Skin epidermis (tissue), 12 donors: ENCODE data around the gene OR5K1.

ENCODE experiments used
- H3K27ac ChIP-seq, 21 experiments: fragments of 200-600 bp; sonication (generic) in 11 of 21; one replicate each; pipeline ENCODE4 v1.5.0; 2020; ENCODE audit warnings: mild to moderate bottlenecking in 3 of 21, inconsistent platforms in 2 of 21, moderate library complexity in 2 of 21
- H3K4me3 ChIP-seq, 7 experiments: fragments of 200-600 bp; sonication (generic) in 2 of 7; one replicate each; pipeline ENCODE4 v1.5.0; 2020; ENCODE audit warnings: inconsistent platforms in 2 of 7, mild to moderate bottlenecking in 2 of 7, moderate library complexity in 1 of 7

The OR5K1 gene

DNA sequence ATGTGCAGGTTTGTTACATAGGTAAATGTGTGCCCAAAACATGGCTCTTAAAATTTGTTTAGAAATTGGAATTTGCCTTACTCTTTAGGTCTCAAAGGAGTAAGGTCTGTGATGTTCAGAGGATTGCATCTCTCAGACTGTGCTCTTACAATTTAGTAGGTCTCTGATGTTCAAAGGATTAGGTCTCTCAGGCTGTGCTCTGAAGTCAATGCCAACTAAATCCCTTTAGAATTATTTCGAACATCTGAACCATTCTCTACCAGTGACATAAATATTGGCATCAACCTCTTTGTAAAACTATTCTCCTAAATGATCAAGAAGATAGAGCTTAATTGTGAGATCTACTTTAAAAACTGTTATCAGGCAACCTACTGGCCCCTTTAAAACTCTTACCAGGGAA, at the start of gene OR5K1:
OR5K1 (plus strand) TSS at position 301 of the 400 bp plus-strand sequence. CDS start 6,376 bp downstream, outside the sequence.
- Histone ChIP-seq H3K27ac (no peak within 1 kb of the TSS), H3K4me3 (no peak within 1 kb of the TSS)

GRCh38 chr3:98432575-98432974, 30.4 kb upstream of the OR5K1 start:
- Histone ChIP-seq H3K4me3 (no peak overlapping the region), H3K27ac (no peak overlapping the region)

GRCh38 chr3:98433764-98434163, 29.2 kb upstream of the OR5K1 start:
- no peak overlapping the region for H3K4me3 ChIP-seq
- H3K27ac ChIP-seq: no peak overlapping the region

GRCh38 chr3:98434412-98434811, 28.6 kb upstream of the OR5K1 start:
- Histone ChIP-seq H3K4me3 (no peak overlapping the region), H3K27ac (no peak overlapping the region)

DNA sequence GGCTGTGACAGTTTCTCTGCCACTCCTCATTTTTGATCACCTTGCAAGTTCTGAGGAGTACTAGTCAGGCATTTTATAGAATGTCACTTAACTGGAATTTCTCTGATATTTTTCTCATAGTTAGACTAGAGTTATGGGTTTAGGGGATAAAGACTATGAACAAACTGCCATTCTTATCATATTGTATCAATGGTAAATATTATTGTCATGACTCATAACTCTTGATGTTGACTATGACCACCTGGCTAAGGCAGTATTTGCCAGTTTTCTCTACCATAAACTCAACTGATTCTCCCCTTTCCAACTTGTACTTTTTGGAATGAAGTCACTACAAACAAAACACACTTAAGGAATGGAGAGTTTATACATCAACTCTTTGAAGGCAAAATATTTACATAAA, 22.7 kb upstream of the OR5K1 start:
- H3K27ac ChIP-seq: no peak overlapping the region
- no peak overlapping the region for H3K4me3 ChIP-seq

DNA sequence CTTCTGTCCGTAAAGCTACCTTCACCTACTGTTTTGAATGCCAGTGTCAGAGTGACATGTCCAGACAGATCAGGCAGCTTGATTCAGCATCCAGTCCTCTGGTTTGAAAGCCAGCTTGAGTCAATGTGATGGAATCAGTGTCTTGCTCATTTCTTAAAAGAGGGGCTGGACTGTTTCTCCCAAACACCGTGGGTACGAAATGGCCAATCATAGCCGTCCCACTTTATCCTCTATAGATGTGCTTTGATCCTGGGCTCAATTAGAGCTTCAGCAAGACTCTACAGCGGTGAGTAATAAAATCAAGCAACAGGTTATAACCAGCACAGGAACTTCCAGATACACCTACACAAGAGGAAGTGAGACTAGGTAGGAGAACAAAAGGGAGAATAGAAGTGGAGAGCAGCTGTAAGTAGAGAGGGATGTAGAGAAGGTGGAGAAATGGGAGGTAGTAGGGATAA, 17.0 kb upstream of the OR5K1 start:
- Histone ChIP-seq H3K4me3 (no peak overlapping the region), H3K27ac (peak overlapping the region in 4 of 21 experiments; percentile 4 to 58 (median 33))

DNA sequence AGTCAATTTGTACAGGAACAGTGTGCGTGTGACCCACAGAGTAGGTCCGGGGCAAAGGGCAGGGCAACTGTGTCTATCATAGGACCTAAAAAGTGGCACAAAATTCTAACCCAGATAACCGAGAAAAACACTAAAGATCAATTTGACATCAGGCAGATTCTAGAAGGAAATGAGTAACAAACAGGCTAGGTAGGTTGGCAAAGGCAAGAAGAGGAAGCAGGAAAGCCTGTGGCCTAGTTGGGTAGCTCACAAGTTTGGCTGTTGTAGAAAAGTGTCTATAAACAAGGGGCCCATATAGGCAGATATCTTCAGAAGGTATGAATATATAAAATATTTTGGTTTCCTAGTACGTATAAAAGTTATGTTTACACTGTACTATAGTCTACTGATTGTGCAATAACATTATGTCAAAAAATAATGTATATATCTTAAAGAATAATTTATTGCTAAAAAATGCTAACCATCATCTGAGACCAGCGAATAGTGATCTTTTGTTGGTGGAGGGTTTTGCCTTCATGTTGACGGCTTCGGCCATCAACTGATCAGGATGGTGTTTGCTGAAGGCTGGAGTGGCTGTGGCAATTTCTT, 13.3 kb upstream of the OR5K1 start:
- H3K4me3 ChIP-seq: no peak overlapping the region
- H3K27ac ChIP-seq: peak overlapping the region in 1 of 21 experiments; percentile 45

GRCh38 chr3:98450372-98450771, 12.6 kb upstream of the OR5K1 start:
- peak overlapping the region in 1 of 21 experiments; percentile 45 for H3K27ac ChIP-seq
- H3K4me3 ChIP-seq: no peak overlapping the region

DNA sequence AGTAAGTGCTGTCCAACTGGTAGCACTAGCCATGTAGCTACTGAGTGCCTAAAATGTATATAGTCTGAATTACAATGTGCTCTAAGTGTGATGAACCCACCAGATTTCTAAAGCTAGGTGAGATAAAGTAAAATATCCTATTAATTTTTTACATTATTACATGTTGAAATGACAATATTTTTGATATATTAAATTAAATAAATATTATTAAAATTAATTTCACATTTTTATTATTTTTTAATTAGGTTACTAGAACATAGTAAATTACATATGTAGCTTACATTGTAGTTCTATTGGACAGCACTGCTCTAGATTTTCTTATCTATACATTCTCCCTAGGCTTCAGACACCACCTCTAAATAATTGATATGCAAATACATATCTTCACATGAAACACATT, 9.2 kb upstream of the OR5K1 start:
- no peak overlapping the region for H3K4me3 ChIP-seq
- H3K27ac ChIP-seq: no peak overlapping the region

GRCh38 chr3:98454929-98455328, 8.1 kb upstream of the OR5K1 start:
- Histone ChIP-seq H3K27ac (no peak overlapping the region), H3K4me3 (no peak overlapping the region)

- Histone ChIP-seq H3K27ac (no peak overlapping the region), H3K4me3 (no peak overlapping the region)
These were observed 5.5 kb upstream of the OR5K1 start for GRCh38 chr3:98457543-98457942.

DNA sequence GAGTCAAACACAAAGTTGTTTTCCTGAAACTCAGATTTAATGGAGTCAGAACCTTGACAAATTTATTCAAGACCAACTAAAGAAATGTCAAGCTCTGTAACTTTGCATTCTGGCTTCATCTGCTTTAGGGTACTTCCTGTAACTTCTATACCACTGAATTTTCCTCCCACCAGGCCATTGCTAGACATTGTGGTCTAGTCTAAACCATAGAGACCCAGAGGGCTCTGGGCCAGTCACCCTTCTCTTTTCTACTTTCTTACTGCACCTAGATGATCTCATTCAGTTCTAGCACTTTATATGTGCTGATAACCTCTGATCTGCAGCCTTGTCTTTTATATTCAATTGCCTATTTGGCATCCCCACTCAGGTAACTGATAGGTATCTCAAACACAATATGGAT, 2.8 kb upstream of the OR5K1 start:
- Histone ChIP-seq H3K27ac (no peak overlapping the region), H3K4me3 (no peak overlapping the region)

GRCh38 chr3:98482717-98483482, 19.9 kb downstream of the OR5K1 start:
- Histone ChIP-seq H3K27ac (no peak overlapping the region), H3K4me3 (no peak overlapping the region)

- H3K27ac ChIP-seq: no peak overlapping the region
- H3K4me3 ChIP-seq: no peak overlapping the region
These were observed 20.6 kb downstream of the OR5K1 start for GRCh38 chr3:98483626-98484025.

DNA sequence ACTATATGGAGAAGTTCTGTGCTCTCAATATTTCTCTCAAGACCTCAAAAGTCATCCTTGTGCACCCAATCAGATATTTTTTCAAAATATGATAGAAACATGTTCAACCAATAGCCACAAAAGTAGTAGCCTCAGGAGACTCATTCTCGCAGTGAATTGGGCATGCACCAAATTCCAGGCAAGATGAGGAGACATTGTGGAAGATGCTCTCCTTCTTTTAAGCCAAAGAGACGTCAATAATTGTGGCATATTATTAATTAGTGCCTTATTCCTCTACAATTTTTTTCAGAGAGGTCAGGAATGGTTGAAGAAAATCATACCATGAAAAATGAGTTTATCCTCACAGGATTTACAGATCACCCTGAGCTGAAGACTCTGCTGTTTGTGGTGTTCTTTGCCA, 34.4 kb downstream of the OR5K1 start, which contains the start of gene OR5K2:
OR5K2 (plus strand) TSS at position 301 of the 400 bp plus-strand sequence; CDS start at position 301, 0 bp downstream.
- no peak within 1 kb of the TSS for H3K4me3 ChIP-seq
- H3K27ac ChIP-seq: no peak within 1 kb of the TSS

GRCh38 chr3:98500019-98500418, 37.0 kb downstream of the OR5K1 start:
- H3K4me3 ChIP-seq: no peak overlapping the region
- H3K27ac ChIP-seq: no peak overlapping the region

- peak overlapping the region in 1 of 21 experiments; percentile 2 for H3K27ac ChIP-seq
- H3K4me3 ChIP-seq: no peak overlapping the region
These were observed 38.3 kb downstream of the OR5K1 start for GRCh38 chr3:98501270-98501669.

- H3K4me3 ChIP-seq: no peak overlapping the region
- no peak overlapping the region for H3K27ac ChIP-seq
These were observed 39.0 kb downstream of the OR5K1 start for GRCh38 chr3:98501863-98502576.

DNA sequence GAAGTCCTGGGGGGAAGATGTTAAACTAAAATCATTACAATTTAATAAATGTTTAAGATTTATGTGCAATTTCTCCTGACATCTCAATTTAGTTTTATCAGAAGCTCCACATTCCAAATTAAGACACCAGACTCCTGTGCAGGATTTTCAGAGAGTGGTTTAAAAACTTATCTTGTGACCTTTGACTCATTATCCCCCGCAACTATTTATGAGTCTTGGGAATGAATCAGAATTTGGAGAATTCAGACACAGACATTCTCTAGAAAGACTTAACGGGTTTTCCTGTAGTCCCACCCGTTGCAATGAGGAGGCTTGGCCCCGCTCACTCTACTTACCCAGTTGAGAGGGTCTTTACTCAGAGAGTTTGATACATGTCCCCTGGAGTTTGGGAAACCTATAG, 41.5 kb downstream of the OR5K1 start:
- H3K4me3 ChIP-seq: no peak overlapping the region

DNA sequence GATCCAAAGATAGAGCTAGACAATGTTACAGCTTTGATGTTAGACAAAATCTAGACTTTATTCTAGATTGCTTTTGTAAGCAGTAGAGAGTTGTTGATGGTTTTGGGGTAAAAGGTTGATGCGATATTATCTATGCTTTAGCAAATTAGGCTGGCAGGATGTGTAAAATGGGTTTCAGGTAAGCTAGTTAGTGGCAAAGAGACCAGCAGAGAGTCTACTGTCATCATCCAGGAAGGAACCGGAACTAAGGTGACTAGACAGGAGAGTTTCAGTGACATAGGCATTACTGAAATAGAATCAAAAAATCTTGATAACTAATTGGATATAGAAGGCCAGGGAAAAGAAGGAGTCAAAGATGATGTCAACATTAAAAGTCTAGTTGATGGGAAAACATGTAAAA, 45.6 kb downstream of the OR5K1 start:
- H3K27ac ChIP-seq: no peak overlapping the region
- H3K4me3 ChIP-seq: no peak overlapping the region

More for the DNA sequence above, 41.5 kb downstream of the OR5K1 start:
- H3K27ac ChIP-seq: no peak overlapping the region

DNA sequence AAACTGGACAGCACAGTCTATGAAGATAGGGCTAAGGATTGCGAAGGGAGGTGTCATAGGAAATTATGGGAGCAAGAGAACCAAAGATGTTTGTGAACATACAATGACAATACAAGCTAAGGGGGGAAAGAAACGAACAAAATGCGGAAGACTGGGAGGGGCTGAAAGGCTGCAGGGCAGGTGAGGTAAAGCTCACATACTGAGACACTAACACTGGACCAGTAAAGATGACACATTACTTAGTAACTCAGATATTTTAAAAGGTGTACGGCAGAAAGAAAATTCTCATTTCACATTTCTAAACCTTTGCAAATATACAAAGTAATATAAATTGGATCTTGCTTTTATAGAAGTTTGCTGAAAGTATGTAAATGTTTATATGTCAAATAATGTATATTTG, 49.6 kb downstream of the OR5K1 start:
- Histone ChIP-seq H3K4me3 (no peak overlapping the region), H3K27ac (peak overlapping the region in 1 of 21 experiments; percentile 37)
